ENCODE measurements around the gene NANOG. TPM values are rescaled to one million over a fixed set of nuclear protein-coding genes. Genes with fewer than 3 reads are reported as not detected.
"Not testable (repeated sequence)": the region's sequence is repeated elsewhere in the genome, so short reads cannot be mapped to it uniquely, and the experiment has no call there.

The NANOG gene
- polyA plus RNA-seq, 1 donor from 2014 or later, result not detected

DNA sequence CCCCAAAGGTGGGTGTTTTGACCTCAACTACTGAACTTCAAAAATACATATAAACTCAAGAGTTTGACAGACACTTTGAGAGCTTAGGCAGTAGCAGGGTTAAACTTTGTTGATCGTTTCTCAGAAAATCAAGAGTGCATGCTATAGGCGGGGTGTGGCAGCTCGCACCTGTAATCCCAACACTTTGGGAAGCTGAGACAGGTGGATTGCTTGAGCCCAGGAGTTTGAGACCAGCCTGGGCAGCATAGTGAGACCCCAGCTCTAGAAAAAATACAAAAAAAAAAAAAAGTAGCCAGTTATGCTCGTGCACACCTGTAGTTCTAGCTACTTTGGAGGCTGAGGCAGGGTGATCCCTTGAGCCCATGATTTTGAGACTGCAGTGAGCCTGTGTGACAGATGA, 12.3 kb downstream of the NANOG start:
- H3K9me2 ChIP-seq (ENCODE audit: insufficient read depth, low read length), result no peaks in the 10 kb centered on the region

DNA sequence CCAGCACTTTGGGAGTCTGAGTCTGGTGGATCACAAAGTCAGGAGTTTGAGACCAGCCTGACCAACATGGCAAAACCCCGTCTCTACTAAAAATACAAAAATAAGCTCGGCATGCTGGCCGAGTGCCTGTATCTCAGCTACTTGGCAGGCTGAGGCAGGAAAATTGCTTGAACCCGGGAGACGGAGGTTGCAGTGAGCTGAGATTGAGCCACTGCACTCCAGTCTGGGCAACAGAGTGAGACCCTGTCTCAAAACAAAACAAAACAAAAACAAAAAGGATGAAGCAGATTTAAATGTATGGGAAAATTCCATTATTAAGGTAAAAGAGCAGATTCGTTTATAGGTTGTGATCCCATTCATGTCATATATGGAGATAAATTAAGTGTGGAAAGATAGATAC, 17.1 kb downstream of the NANOG start:
- H3K36me3 ChIP-seq (ENCODE audit: insufficient read depth, low read length); H3K79me2 ChIP-seq (replicated peaks; ENCODE audit: insufficient read depth, low read length); H3F3A ChIP-seq (ENCODE audit: insufficient read depth, low read length, poor library complexity, severe bottlenecking); H3K9ac ChIP-seq (ENCODE audit: low read length); H3K9me2 ChIP-seq (ENCODE audit: insufficient read depth, low read length); H3K4me2 ChIP-seq (ENCODE audit: low read length); H2AFZ ChIP-seq (ENCODE audit: low read depth, low read length); H4K20me1 ChIP-seq (ENCODE audit: insufficient read depth); H3K4me3 ChIP-seq (ENCODE audit: low read length); H3K9me3 ChIP-seq (ENCODE audit: low read length); H3K27me3 ChIP-seq (ENCODE audit: insufficient read depth, low read depth, low read length); H3K27ac ChIP-seq (ENCODE audit: low read length): not testable (repeated sequence)

More for the DNA sequence above, 12.3 kb downstream of the NANOG start:
- Histone ChIP-seq H3K27me3 (ENCODE audit: insufficient read depth, low read depth, low read length) (no peaks in the 10 kb centered on the region), H4K20me1 (ENCODE audit: insufficient read depth) (no peaks in the 10 kb centered on the region), H3K9ac (ENCODE audit: low read length) (no peak overlapping the region), H3K36me3 (ENCODE audit: insufficient read depth, low read length) (no peaks in the 10 kb centered on the region), H3K4me3 (ENCODE audit: low read length) (no peak overlapping the region), H2AFZ (ENCODE audit: low read depth, low read length) (no peak overlapping the region), H3K9me3 (ENCODE audit: low read length) (no peaks in the 10 kb centered on the region), H3F3A (ENCODE audit: insufficient read depth, low read length, poor library complexity, severe bottlenecking) (no peaks in the 10 kb centered on the region), H3K79me2 (replicated peaks; ENCODE audit: insufficient read depth, low read length) (no peaks in the 10 kb centered on the region), H3K27ac (ENCODE audit: low read length) (no peak overlapping the region), H3K4me2 (ENCODE audit: low read length) (no peak overlapping the region)
- TF ChIP-seq TAF1 (IDR thresholded peaks at IDR 0.05; ENCODE audit: low read depth), result no peak
- TF ChIP-seq RAD21 (conservative IDR thresholded peaks at IDR 0.05), result no peak
- no peak for TF ChIP-seq EZH2 (IDR thresholded peaks at IDR 0.05; ENCODE audit: borderline replicate concordance, insufficient read depth, low read length, poor library complexity, severe bottlenecking)
- TF ChIP-seq, protein P1, sequence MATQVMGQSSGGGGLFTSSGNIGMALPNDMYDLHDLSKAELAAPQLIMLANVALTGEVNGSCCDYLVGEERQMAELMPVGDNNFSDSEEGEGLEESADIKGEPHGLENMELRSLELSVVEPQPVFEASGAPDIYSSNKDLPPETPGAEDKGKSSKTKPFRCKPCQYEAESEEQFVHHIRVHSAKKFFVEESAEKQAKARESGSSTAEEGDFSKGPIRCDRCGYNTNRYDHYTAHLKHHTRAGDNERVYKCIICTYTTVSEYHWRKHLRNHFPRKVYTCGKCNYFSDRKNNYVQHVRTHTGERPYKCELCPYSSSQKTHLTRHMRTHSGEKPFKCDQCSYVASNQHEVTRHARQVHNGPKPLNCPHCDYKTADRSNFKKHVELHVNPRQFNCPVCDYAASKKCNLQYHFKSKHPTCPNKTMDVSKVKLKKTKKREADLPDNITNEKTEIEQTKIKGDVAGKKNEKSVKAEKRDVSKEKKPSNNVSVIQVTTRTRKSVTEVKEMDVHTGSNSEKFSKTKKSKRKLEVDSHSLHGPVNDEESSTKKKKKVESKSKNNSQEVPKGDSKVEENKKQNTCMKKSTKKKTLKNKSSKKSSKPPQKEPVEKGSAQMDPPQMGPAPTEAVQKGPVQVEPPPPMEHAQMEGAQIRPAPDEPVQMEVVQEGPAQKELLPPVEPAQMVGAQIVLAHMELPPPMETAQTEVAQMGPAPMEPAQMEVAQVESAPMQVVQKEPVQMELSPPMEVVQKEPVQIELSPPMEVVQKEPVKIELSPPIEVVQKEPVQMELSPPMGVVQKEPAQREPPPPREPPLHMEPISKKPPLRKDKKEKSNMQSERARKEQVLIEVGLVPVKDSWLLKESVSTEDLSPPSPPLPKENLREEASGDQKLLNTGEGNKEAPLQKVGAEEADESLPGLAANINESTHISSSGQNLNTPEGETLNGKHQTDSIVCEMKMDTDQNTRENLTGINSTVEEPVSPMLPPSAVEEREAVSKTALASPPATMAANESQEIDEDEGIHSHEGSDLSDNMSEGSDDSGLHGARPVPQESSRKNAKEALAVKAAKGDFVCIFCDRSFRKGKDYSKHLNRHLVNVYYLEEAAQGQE (IDR thresholded peaks at IDR 0.05; ENCODE audit: borderline replicate concordance), result no peak
- no peak for TF ChIP-seq EP300 (conservative IDR thresholded peaks at IDR 0.05; ENCODE audit: poor library complexity, severe bottlenecking)
- TF ChIP-seq, protein P2, sequence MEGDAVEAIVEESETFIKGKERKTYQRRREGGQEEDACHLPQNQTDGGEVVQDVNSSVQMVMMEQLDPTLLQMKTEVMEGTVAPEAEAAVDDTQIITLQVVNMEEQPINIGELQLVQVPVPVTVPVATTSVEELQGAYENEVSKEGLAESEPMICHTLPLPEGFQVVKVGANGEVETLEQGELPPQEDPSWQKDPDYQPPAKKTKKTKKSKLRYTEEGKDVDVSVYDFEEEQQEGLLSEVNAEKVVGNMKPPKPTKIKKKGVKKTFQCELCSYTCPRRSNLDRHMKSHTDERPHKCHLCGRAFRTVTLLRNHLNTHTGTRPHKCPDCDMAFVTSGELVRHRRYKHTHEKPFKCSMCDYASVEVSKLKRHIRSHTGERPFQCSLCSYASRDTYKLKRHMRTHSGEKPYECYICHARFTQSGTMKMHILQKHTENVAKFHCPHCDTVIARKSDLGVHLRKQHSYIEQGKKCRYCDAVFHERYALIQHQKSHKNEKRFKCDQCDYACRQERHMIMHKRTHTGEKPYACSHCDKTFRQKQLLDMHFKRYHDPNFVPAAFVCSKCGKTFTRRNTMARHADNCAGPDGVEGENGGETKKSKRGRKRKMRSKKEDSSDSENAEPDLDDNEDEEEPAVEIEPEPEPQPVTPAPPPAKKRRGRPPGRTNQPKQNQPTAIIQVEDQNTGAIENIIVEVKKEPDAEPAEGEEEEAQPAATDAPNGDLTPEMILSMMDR (IDR thresholded peaks at IDR 0.05; ENCODE audit: poor library complexity, severe bottlenecking), result no peak
- TF ChIP-seq POLR2AphosphoS5 (IDR thresholded peaks at IDR 0.05), result no peak
- no peak for TF ChIP-seq MXI1 (conservative IDR thresholded peaks at IDR 0.05; ENCODE audit: poor library complexity, severe bottlenecking)
- TF ChIP-seq SMC3 (conservative IDR thresholded peaks at IDR 0.05; ENCODE audit: poor library complexity), result no peak

Data from neural cell (in vitro differentiated cells).